Sigmoid colon (tissue), 7 donors: ENCODE results near the gene ICE1. TPM values are rescaled to one million over a fixed set of nuclear protein-coding genes. Genes with fewer than 3 reads are reported as not detected.

Experiments used
- DNase-seq: peaks from one replicate; pipeline ENCODE4 v3.0.0-alpha.2; 2019
- H3K27ac ChIP-seq, 4 donors: fragments of 200-600 bp; sonication (generic); one replicate each; pipeline ENCODE4 v1.5.1; 2016 to 2019; ENCODE audit warnings: mild to moderate bottlenecking in 1 of 4
- H3K27me3 ChIP-seq, 3 donors: fragments of 200-600 bp; sonication (generic); one replicate each; pipeline ENCODE4 v1.5.1; 2019; ENCODE audit warnings: mild to moderate bottlenecking in 1 of 3
- H3K36me3 ChIP-seq, 4 donors: fragments of 200-600 bp; sonication (generic); one replicate each; pipeline ENCODE4 v1.5.1; 2016 to 2019
- H3K4me1 ChIP-seq, 4 donors: fragments of 200-600 bp; sonication (generic); one replicate each; pipeline ENCODE4 v1.5.1; 2017 to 2019
- H3K4me3 ChIP-seq, 4 donors: fragments of 200-600 bp; sonication (generic); one replicate each; pipeline ENCODE4 v1.5.1; 2017 to 2019; ENCODE audit warnings: mild to moderate bottlenecking in 2 of 4, moderate library complexity in 1 of 4
- H3K9me3 ChIP-seq, 4 donors: fragments of 200-600 bp in 3 of 4; sonication (generic) in 3 of 4; one replicate each; pipeline versions ENCODE4 v1.5.1 to v1.6.1; 2013 to 2019
- CTCF ChIP-seq, 4 experiments: fragments of 450-650 bp in 3 of 4; fragments of 200-600 bp in 1 of 4; IDR thresholded peaks; one replicate each; pipeline ENCODE4 v1.5.1; 2016 to 2019; ENCODE audit warnings: antibody characterized with exemption in 4 of 4, mild to moderate bottlenecking in 3 of 4, moderate library complexity in 2 of 4
- EP300 ChIP-seq, 4 donors: sonication (generic); formaldehyde crosslinking; IDR thresholded peaks; one replicate each; pipeline ENCODE4 v1.6.1; 2017; ENCODE audit warnings: antibody characterized with exemption in 4 of 4
- POLR2A ChIP-seq, 2 donors: fragments of 450-650 bp; IDR thresholded peaks; one replicate each; pipeline ENCODE4 v1.6.1; 2016; ENCODE audit warnings: antibody characterized with exemption in 2 of 2, mild to moderate bottlenecking in 2 of 2, moderate library complexity in 2 of 2
- POLR2AphosphoS5 ChIP-seq, 4 donors: sonication (generic); formaldehyde crosslinking; IDR thresholded peaks; one replicate each; pipeline ENCODE4 v1.6.1; 2017; ENCODE audit warnings: antibody characterized with exemption in 4 of 4
- WGBS, 2 donors: extraction: QIAGEN DNeasy Blood & Tissue Kit; methylation state at CpG; one replicate each; pipeline ENCODE4 v1.1.7; 2013; 5-methylcytosine and 5-hydroxymethylcytosine counted together
- intact Hi-C: fragments of 100-400 bp; cut with DNase I; formaldehyde crosslinking; loops from one replicate; pipeline ENCODE4 v1.15.1; 2023
- polyA plus RNA-seq, 3 donors: library from polyadenylated mRNA; stranded (reverse); fragments of 200-250 nt; gene quantifications; one replicate each; pipeline ENCODE4 v1.2.3, GENCODE V29; 2013
- total RNA-seq, 4 donors: library from RNA; depleted of rRNA; stranded (reverse); fragments of >200 nt; gene quantifications; one replicate each; pipeline ENCODE4 v1.1.0, GENCODE V29; 2016
- donor health status: healthy with polysubstance abuse.
- donor health status: Bipolar disorder and iron deficiency.
- donor health status: healthy.

Gene ICE1
- total and polyA plus RNA-seq, 7 donors = 4.4 to 32.6 (median 28.1) TPM

- 86% methylated on average over 3 of the region's 3 CpGs for WGBS, 2 donors
- TF ChIP-seq CTCF (IDR thresholded peaks at IDR 0.05) (no peak), POLR2AphosphoS5 (IDR thresholded peaks at IDR 0.05) (no peak), POLR2A (IDR thresholded peaks at IDR 0.05) (no peak)
- H3K27me3 ChIP-seq = no peaks in the 10 kb centered on the region
- intact Hi-C loops = no loop called here
- no peak overlapping the region for H3K27ac ChIP-seq
- H3K36me3 ChIP-seq = no peaks in the 10 kb centered on the region
- no peak overlapping the region for H3K4me3 ChIP-seq
- H3K9me3 ChIP-seq = no peaks in the 10 kb centered on the region
- H3K4me1 ChIP-seq = peaks cover 0 to 12% (median 8%) of the 10 kb centered on the region in 4 donors
- DNase-seq = no peak
These were observed 4.5 kb upstream of the ICE1 start for GRCh38 chr5:5418006-5418405.

GRCh38 chr5:5418764-5419163, 3.7 kb upstream of the ICE1 start:
- no peak for TF ChIP-seq EP300 (IDR thresholded peaks at IDR 0.05)
- no peak for TF ChIP-seq CTCF (IDR thresholded peaks at IDR 0.05)
- TF ChIP-seq POLR2AphosphoS5 (IDR thresholded peaks at IDR 0.05) = no peak
- no peak for TF ChIP-seq POLR2A (IDR thresholded peaks at IDR 0.05)
- no peak for DNase-seq
- no peaks in the 10 kb centered on the region for H3K36me3 ChIP-seq
- H3K4me1 ChIP-seq = peaks cover 0 to 20% (median 15%) of the 10 kb centered on the region in 4 donors
- 74 to 85% methylated on average over 7 of the region's 7 CpGs for WGBS, 2 donors
- no peaks in the 10 kb centered on the region for H3K27me3 ChIP-seq
- H3K27ac ChIP-seq = no peak overlapping the region
- H3K9me3 ChIP-seq = no peaks in the 10 kb centered on the region
- H3K4me3 ChIP-seq = no peak overlapping the region
- intact Hi-C loops = loop anchor here (1.0 kb wide), 1 partner anchor 277 kb away; no protein-coding TSS in a partner anchor

- no peak overlapping the region for H3K27ac ChIP-seq
- no peaks in the 10 kb centered on the region for H3K27me3 ChIP-seq
- H3K9me3 ChIP-seq = no peaks in the 10 kb centered on the region
- no peak for TF ChIP-seq EP300 (IDR thresholded peaks at IDR 0.05)
- TF ChIP-seq POLR2A (IDR thresholded peaks at IDR 0.05) = no peak
- peak; percentile 26 to 72 (median 66) for TF ChIP-seq CTCF (IDR thresholded peaks at IDR 0.05)
- TF ChIP-seq POLR2AphosphoS5 (IDR thresholded peaks at IDR 0.05) = no peak
- DNase-seq = no peak
- H3K36me3 ChIP-seq = no peaks in the 10 kb centered on the region
- 40 to 48% methylated on average over 11 of the region's 11 CpGs for WGBS, 2 donors
- H3K4me1 ChIP-seq = peaks cover 0 to 28% (median 23%) of the 10 kb centered on the region in 4 donors
- intact Hi-C loops = loop anchor here (1.0 to 10.0 kb wide), 5 partner anchors 278 to 1155 kb away; partner anchors contain the start of gene MED10
- H3K4me3 ChIP-seq = no peak overlapping the region
These were observed 2.9 kb upstream of the ICE1 start for GRCh38 chr5:5419291-5420210.

GRCh38 chr5:5420251-5420650, 2.2 kb upstream of the ICE1 start:
- TF ChIP-seq POLR2AphosphoS5 (IDR thresholded peaks at IDR 0.05) (no peak), POLR2A (IDR thresholded peaks at IDR 0.05) (no peak), CTCF (IDR thresholded peaks at IDR 0.05) (no peak), EP300 (IDR thresholded peaks at IDR 0.05) (no peak)
- H3K36me3 ChIP-seq = no peaks in the 10 kb centered on the region
- no peak for DNase-seq
- 70 to 83% methylated on average over 3 of the region's 3 CpGs for WGBS, 2 donors
- peaks cover 0 to 35% (median 30%) of the 10 kb centered on the region in 4 donors for H3K4me1 ChIP-seq
- H3K9me3 ChIP-seq = no peaks in the 10 kb centered on the region
- no peaks in the 10 kb centered on the region for H3K27me3 ChIP-seq
- H3K27ac ChIP-seq = no peak overlapping the region
- no peak overlapping the region for H3K4me3 ChIP-seq
- intact Hi-C loops = loop anchor here (5.0 to 10.0 kb wide), 4 partner anchors 478 to 1155 kb away; partner anchors contain the start of gene MED10
